Activated CD4-positive, alpha-beta T cell treated with anti-CD3 and anti-CD28 coated beads for 24 hours (primary cell): ENCODE data around the gene KCTD11.

Experiments used
- DNase-seq, 2 donors: peaks; one replicate each; pipeline ENCODE4 v3.0.0-alpha.2; 2020; ENCODE audit warnings: low read depth in 2 of 2

KCTD11 gene

DNA sequence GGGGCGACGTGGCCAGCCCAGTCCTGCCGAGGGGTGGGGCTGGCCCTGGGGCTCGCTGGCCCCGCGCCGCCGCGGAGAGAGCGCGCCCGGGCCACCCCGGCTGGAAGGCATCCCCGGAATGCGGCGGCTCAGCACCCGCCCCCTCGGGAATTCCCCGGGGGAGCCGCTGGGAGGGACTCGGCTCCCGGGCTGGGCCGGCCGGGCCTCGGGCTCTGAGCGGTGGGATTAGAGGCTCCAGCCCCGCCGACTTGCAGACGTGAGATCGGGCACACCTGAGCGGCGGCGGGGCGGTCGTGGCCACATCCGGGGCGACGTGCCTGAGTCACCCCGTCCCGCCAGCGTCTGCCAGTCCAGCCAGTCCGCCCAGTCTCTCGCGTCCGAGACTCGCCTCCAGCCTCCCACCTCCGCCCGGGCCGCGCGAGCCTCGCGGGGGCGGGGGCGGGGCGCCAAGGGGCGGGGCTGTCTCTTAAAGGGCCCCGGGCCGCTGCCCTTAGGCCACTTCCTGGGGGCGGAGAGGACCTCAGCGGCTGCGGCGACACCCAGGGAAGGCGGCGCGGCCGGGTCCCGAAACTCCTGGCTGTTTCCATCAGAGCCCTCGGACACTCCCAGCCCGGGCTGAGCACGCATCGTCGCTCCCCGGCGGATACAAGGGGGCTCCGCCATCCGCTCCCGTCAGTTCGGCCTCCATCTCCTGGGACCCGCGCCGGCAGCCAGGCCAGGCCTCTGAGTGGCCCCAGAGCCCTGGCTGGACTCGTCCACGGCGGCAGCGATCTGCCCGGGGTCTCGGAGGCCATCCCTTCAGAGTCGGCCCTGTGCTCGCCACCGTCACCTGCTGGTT, at the start of gene KCTD11:
KCTD11 (plus strand) TSS at position 498 of the 838 bp plus-strand sequence.
- peak; percentile 39 to 68 for DNase-seq

DNA sequence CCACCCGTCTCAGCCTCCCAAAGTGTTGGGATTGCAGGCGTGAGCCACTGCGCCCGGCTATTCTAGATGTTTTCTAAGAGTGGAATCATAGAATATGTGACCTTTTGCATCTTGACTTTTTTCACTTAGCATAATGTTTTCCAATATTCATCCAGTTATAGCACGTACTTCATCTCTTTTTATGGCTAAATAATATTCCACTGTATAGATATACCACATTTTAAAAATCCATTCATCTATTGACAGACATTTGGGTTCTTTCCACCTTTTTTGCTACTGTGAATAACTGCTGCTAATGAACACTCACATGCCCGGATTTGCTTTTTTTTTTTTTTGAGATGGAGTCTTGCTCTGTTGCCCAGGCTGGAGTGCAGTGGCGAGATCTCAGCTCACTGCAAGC, 47.8 kb upstream of the KCTD11 start:
- DNase-seq, result no peak

DNA sequence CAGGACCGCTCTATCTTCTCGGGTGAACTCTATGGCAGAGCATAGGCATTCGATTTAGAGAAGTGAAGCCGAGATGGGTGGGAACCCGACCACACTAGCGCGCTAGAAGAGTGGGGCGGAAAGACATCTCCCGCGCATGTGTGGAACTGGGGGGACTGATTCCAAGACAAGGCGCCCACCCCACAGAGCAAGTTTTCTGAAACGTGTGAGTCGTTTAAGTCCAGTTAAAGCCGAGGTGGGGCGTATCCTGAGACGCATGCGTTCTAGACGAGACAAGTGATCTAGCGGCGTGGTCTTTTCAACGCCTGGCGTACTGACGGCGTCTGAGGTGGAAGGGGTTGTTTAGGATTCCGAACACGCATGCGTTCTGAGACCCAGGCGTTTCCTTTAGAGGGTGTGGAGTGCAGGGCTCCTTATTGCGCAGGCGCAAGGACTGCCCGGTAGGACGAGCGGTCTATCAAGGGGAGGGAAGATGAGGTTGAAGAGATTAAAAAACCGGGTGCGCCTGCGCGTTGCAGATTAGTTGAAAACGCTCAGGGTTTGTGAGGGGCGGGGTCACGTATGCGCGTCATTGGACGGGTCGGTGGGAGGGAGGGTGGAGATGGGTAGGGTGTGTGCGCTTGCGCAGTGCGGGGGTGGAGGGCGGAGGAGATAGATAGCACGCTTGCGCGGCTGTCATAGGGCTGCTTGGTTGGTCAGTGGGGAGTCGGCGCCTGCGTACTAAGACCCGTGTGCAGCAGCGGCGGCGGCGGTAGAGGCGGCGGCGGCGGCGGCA, 44.9 kb upstream of the KCTD11 start, which contains the start of gene EIF5A:
EIF5A (plus strand) TSS at position 718 of the 775 bp plus-strand sequence. CDS start 2,008 bp downstream, outside the sequence.
- peak; percentile 100 for DNase-seq

DNA sequence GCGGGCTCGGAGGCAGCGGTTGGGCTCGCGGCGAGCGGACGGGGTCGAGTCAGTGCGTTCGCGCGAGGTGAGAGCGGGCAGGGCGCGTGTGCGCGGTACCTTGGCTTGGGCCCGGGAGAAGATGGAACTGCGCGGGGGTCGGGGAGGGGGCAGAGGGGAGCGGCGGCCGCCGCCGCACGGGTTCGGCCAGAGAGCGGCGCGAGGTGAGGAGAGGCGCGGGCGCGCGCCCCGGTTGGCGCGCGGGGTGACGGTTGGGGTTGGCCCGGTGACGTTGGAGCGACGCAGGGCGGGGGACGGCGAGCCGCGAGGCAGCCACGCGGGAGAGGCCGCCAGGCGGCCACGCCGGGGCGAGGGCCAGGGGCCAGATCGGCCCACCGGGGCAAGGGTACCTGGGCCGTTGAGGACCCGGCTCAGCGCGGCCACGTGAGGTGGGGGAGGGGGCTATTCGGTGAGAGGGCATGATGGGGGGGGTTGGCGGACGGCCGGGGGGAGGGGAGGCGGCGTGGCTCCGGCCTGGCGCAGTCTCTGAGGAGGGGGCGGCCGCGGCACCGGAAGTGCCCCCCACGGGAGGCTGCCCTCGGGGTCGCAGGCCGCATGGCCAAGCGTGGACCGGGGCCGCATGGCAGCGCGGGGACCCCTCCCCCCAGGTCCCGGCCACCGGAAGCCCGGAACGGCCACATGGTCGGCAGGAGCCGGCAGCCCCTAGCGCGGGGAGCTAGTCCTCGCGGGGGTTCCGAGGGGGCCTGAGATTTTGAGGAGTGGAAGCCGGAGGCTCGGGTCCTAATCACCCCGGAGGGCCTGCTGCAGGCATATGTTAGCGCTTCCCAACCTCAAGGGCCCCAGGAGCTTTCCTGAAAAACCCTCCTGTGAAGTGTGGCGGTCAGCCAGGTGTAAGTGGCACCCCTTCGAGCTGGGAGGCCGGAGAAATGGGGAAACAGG, 44.0 kb upstream of the KCTD11 start:
- peak in 1 of 2 donors; percentile 27 for DNase-seq

DNA sequence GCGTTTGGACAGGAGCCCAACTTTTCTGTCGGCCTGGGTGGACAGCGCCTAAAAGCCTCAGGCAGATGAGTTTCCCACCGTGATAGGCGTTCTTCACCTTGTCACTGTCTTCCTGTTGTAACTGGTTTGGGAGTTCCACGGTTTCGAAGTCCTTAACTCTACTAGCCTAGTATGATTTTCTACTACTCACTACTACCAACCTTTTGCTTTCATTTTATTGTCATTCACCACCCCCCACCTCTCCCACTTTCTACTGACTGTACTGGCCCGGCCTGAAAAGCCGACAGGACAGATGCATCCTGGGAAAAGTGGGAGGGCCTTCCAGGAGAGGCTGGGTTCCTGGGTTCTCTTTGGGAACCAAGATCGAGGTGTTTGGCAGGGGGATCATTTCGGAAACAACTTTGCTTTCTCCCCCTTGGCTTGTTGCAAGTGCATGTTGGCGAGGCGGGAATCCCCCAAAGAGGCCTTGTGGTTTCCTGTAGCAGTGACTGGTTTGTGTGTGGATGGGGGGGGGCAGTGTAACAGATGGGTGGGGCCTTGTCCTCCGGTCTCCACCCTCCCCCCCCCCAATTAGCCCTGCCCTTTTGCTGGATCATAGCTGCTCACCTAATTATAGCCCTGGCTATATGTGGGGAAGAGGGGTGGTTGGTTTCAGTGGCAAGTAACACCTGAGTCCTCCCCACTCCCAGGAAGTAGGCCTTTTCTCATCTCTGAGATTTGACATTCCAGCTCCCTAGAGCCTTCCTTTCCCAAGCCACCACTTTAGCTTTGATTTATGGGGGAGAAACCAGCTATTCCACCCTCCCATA, 43.1 kb upstream of the KCTD11 start:
- peak; percentile 66 to 75 for DNase-seq

DNA sequence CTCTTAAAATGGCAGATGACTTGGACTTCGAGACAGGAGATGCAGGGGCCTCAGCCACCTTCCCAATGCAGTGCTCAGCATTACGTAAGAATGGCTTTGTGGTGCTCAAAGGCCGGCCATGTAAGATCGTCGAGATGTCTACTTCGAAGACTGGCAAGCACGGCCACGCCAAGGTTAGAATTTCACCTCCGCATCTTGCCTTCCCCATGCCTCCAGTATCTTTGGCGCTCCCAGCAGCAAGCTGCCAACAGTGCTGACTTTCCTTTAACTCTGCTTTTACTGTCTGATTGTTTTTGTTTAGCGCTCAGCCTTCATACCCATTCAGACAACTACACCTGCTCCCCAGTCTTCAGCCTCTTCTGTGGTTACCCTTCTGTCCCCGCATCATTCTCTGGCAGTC, 42.3 kb upstream of the KCTD11 start:
- DNase-seq, result no peak

DNA sequence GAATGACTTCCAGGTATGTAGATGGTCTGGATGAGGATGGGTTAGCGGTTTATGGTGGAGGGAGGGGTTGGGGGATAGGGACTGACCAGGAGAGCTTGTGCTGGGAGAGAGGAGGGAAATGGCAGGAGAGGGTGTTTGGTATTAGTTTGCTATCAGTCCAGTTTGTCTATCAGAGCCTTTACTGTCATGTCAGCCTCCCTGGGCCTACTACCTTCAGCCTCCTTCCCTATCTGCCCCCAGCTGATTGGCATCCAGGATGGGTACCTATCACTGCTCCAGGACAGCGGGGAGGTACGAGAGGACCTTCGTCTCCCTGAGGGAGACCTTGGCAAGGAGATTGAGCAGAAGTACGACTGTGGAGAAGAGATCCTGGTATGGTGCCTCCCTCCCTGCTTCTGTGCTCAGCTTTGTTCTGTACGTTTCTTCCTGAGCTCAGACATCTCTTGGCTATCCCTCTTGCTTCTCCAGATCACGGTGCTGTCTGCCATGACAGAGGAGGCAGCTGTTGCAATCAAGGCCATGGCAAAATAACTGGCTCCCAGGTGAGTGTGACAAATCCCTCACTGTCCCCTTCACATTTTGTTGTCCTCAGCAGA, 40.8 kb upstream of the KCTD11 start:
- no peak for DNase-seq

DNA sequence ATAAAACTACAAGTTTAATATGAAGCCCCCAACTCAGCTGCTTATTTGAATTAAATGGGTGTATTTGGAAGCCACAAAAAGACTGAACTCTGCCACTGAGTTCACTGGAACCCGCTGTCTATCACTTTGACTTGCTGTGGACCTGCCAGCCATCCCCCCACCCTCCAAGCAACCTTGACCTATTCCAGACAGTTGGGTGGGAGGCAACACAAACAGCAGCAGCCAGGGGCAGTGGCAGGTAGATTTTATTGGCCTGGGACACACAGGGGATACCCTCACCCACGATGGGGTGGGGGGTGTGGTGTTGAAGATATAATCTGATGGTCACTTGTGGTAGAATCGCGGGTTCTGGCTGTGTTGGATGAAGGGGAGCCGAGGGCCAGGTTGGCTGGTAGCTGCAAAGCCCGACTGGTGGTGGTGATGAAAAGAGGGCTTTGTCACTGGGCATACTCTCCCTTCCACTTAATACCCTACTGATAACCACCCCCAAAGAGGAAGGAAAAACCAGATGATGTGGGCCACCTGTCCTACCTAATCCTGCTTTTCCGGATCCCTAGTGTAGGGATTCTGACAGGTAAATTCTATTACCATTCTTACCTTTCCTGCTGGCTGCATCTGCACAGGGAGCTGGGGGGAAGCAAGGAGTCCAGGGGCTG, 39.4 kb upstream of the KCTD11 start:
- no peak for DNase-seq

DNA sequence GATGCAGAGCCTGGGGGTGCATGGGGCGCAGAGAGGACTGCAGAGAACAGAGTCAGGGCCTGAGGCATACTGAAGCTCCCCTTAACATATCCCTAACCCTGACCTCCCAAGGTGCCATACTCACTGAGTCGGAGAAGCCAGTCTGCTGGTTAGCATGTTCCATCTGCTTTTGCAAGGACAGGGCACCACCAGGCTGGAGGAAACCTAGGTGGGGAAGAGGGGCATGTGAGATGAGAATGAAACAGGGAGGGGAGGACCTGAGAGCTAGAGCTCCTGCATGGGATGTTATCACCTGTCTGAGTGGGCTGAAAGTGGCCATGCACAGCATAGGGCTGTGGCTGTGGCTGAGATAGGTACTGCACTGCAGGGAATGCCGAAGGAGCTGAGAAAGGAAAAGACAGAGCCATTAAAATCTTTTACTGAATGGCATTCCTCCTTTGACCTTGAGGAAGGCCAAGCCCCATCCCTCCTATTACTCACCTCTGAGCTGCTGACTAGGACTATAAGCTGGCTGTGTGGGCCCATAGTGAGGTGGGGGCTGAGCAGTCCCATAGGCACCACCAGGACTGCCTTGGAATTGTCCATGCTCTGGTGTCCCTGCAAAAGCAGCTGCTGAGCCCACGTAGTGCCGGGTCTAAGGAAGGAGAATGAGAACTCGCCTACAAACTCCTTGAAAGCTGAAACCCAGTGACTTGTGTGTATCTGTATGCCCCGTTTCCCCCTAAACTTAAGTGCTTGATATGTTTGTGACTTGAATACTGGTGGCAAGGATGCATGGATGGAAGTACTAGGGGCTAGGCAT, 38.7 kb upstream of the KCTD11 start:
- no peak for DNase-seq

DNA sequence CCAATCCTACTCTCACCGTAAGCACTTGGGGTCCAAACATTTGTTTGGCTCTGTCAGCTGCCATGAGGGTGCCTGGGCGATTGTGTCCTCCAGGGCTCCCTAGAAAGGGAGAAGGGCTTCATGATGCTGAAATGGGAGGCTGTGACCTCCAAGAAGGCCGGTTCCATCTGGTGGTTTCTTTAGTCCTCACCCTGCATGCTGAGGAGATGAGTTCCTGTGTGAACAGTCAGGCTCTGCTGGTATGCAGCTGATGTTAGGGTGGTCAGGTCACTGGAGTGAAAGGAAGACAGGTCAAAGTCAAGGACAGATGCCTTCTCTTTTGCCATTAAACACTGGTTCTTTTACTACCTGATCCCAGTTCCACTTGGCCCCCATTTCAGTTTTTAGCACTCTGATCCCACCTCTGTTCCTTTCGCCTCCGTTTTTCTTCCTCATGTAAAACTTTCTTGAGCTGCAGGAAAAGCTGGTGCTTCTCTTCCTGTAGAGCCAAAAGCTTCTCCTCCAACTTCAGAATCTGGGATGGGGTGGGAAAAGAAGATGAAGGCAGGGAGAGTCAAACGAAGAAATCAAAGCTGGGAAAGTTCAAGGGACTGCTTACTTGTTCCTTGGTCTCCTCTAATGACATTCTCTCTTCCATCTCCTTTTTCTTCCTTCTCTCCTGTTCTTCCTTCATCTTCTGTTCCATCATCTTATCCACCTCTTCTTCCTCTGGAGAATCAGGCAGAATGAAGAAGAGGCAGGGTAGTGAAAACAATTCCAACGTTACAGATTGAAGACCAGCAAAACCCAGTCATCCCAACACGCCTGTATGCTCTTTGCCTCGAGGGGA, 37.9 kb upstream of the KCTD11 start:
- no peak for DNase-seq

DNA sequence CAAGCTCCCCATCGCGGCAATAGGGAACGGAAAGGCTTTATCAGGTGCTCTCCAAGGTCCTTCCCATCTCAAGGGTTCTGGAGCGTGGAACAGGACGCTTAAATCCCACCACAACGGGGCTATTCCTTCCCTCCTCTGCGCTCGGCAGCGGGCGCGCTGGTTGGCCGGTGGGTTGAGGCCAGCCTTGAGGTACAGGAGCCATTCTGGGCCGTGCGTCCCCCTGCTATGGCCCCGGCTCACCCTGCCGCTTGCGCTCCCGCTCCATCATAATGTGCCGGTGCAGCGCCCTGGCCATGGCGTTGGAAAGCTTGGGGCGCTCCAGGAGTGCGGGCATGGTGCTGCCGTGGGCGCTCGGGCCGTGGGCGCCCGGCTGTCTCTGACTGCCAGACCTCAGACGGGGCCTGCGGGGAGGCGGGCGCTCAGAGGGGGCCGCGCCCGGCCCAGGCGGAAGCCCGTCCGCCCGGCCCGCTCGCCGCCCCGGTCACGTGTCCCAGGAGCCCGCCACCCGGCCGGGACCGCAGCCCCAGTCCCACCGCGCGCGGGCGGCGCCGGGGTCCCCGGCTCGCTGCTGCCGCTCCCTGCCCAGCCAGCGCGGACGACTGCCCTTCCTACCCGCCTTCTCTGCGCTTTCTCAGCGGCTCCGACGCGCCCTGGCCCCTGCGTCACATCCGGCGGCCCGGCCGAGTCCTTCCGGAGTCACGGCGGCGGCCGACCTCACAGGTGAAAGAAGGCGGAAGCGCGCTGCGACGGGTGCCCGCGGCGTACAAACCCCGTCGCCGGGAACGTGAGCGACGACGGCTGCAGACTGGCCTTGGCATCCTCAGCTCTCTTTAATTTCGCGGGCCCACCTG, 37.0 kb upstream of the KCTD11 start, which contains the start of gene GPS2:
GPS2 (minus strand) TSS at position 642 of the 851 bp plus-strand sequence; CDS start at position 334, 308 bp downstream.
- DNase-seq, result peak; percentile 86 to 92

DNA sequence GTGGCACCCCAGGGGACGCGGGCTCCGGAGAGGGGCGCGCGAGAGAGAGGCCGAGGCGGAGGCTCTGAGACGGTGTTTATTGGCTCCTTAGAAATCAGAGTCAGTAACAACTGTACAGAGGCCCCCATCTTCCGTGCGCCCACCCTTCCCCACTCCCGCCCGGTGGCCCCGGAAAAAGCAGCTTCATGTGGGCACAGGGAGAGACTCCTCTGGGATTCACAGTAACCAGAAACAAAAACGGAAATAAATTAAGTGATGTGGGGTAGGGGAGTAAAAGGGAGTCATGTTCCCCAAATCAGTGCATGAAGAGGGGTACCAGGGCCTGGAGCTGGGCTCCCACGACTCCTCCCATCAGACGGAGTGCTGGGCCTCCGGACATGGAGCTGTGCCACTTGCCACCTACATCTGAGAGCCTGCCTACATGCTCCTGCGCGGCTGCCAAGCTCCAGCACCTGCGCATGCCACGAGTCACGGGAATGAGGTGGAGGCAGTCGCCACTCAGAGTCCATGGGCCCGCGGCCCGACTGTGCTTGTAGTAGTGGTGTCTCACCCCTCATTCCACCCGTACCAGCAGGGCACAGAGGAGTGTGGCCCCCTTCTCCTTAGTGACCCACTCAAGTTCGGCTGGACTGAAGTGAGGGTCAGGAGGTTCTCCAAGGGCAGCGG, 36.3 kb upstream of the KCTD11 start:
- DNase-seq, result no peak

DNA sequence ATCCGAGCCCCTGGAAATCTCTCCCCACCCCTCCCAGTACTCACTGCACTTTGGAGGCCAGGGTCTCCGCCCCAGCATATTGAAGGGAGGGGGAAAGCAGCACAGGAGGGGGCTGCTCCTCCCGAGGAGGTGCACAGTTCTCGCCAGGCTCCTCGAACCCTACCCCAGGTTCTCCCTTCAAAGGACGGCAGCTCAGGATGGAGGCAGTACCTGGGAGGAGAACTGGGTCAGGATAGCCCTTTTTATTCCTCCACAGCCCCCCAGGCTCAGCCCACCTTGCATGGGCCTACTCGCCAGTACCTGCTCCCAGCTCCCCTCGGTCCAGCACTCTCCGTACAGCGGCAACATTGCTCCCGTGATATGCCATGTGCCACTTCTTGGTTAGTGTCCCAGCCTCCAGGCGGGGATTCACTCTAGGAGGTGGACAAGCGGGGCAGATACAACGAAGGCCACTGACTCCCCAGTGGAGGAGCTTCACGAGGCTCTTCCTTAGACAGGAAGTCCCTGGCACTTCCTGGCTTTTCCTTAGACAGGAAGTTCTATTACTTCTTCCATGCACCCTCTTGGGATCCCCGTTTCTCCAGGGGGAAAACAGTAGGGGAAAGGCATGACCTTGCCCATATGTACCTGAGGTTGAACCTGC, 34.7 kb upstream of the KCTD11 start:
- no peak for DNase-seq

DNA sequence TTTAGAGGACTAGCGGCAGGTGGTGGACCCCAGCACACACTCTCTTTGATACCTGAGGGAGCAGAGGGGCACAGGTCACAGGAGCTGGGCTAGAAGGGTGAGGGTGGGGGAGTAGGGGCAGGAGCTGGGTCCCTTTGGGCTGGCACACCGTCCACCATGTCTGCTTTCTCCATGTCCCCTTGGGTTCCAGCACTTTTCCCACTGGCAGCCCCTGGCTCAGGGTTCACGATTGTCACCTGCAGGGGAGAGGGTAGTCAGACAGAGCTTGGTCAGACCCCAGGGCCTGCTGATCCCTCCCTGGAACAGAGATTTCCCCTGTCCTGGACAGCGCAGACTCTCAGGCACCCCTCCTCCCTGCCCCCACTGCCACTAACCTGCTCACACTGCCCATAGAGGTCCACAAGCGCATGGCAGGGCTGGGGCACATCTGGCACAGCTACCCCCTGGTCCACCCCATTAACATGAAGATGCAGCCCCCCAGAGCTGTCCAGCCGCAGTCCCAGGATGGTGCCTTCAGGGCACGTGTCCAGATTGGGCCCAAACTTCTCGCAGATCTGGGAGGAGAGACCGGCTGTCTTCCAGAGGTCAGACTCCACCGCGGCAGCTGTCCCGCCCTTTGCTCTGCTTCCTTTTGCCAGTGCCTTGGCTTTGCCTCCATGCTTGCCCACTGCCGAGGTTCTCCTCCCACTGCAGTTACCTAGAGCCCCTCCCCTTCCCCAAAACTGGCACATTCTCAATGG, 33.7 kb upstream of the KCTD11 start:
- DNase-seq, result no peak

DNA sequence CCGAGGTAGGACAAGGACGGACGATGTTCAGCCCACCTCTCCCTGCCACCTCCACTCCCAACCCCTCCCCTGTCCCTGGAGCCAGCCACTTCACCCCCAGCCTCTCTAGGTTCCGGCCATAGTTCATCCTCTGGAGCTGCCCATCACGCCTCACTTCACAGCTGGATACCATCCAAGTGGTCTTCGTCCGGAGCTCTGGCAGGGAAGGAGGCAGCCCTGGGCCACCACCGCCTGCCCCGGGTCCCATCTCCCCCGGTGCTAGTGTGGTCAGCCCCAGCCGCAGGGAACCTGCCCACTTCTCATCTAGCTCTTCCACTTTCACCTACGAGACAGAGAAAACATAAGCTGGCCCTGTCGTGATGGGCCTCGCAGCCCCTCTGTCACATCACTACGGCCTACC, 30.5 kb upstream of the KCTD11 start:
- DNase-seq, result no peak
